GM21423 (cell line): ENCODE measurements around the gene RBM38.

Source experiments
- ATAC-seq: cut with Tn5 transposase; IDR thresholded peaks from one replicate; pipeline ENCODE4 v1.9.1; 2021; ENCODE audit warnings: mild to moderate bottlenecking, moderate library complexity; ENCODE audit not compliant: unreplicated experiment

RBM38 gene

DNA sequence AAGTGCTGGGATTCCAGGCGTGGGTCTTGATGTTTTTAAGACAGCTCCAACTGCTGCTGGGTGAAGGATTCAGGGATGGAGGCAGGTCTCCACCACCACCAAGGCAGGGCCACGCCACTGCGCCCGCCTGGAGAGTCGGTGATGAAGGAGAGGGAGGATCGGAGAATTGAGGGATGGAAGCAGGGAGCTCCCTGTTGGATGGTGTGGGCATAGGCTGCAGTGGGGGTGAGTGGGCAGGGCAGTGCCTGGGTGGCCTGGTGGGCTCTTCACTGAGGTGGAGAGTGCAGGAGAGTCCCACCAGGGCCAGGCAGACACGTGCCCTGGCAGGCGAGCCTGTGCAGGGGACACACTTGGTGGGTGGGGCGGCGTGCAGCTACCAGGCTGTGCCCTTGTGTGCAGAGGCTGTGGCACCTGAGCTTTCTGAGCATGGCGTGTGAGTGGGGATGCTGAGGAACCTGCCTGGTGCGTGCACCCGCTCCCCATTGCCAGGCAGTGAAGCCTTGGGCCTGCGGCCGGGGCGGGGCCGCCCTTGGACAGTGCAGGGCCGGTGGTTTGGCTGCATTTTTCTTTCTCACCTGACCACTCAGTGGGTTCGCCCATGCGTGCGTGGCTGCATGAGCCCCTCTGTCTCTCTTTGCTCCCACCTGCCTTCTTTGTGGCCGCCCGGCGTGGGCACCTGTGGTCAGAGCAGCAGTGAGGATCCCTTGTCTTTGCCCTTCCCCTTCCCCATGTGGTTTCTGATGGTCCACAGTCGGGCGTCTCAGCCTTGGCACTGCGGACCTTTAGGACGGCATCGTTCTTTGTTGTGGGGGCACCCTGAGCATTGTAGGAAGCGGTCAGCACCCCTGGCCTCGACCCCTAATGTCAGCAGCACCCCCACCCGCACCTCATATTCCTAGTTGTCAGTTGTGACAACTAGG, 11.3 kb downstream of the RBM38 start:
- no peak for ATAC-seq

DNA sequence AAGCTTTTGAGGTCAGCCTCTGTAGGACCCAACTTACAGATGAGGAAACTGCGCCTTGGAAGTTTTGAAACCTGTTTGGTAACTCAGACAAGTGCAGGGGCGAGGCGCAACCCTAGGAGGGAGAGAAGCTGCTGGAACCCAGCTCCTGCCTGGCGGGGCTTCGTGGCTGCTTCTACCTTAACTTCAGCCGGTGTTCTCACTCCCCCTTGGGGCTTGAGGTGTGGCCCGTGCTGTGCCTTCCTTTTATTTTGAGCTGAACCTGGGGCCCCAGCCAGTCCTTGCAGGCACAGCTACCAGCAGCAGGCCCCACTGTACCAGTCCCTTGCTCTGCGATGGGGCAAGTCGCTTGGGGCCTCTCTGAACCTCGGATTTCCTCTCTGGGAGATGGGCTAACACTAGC, 12.0 kb downstream of the RBM38 start:
- no peak for ATAC-seq

DNA sequence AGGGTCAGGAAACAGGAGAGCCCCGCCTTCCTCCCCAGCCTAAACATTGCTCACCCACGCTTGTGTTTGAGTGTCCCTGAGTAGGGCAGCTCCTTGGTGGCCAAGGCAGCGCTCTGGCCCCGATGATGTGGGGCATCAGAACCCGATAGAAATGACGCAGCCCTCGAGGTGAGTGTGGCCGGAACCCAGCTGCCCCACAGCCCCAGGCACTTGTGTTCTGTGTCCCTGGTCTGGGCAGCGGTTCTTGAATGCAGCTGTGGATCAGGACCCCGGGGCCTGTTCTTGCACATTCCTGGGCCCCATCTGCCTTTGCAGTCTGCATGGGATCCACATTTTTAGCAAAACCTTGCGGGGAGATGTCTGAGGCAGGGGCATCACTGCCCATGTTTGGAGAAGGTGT, 12.8 kb downstream of the RBM38 start:
- no peak for ATAC-seq

DNA sequence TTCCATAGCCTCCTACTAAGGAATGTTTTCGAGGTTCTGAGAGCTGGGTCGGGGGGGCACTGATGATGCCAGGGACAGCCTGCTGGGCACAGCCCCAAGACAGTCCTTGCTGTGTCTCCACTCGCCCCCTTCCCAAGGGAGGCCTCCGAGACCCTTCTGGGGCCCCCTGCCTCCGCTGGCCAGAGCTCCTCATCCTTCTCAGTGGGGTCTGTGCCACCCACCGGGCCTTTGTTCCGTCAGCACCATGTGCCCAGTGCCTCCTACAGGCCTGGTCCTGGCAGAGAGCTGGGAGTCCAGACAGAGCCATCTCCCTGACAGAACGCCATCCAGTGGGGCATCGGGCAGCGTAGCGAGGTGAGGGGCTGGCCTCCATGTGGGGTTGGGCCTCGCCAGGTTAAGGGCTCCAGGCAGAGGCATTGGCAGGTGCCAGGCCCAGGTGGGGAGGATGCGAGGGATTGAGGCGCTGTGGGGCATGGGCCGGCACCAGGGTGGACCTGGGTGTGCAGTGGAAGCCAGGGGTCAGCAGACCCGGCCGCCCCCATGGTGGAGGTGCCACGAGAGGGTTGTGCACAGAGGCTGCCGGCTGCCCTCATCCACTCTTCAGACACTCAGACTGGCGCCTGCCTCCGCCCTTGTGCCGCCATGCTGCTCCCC, 13.3 kb downstream of the RBM38 start:
- no peak for ATAC-seq

DNA sequence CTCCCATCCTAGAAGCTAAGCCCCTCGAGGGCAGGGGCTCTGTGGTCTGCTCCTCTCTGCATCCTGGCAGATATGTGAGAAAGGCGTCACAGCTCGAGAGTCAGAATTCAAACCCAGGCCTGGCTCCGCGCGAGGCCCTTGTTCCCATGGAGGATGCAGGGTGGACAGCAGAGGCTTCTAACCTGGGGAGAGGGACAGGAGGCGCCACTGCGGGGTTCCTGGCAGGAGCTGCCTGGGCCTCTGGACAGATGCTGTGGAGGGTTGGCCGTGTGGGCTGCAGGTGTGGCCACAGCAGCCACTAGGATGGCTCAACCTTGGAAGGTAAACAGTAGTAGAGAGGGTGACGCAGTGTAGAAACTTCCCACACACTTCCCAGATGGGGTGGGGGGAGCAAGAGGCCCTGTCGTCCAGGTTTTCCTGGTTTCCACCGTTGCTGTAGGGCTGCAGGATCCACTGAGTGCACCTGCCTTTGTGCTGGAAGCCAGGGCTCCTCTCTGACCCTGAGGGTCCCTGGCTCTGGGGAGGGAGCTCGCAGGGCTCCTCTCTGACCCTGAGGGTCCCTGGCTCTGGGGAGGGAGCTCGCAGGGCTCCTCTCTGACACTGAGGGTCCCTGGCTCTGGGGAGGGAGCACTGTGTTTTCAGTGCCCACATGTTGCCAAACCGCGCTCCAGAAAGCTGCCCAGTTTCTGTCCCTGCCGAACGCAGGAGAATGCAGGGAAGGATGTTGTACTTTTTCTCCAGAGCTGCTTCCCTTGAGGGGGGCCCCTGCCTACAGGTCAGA, 14.2 kb downstream of the RBM38 start:
- no peak for ATAC-seq

DNA sequence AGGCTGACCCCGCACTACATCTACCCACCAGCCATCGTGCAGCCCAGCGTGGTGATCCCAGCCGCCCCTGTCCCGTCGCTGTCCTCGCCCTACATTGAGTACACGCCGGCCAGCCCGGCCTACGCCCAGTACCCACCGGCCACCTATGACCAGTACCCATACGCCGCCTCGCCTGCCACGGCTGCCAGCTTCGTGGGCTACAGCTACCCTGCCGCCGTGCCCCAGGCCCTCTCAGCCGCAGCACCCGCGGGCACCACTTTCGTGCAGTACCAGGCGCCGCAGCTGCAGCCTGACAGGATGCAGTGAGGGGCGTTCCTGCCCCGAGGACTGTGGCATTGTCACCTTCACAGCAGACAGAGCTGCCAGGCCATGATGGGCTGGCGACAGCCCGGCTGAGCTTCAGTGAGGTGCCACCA, 16.4 kb downstream of the RBM38 start:
- ATAC-seq, result no peak

DNA sequence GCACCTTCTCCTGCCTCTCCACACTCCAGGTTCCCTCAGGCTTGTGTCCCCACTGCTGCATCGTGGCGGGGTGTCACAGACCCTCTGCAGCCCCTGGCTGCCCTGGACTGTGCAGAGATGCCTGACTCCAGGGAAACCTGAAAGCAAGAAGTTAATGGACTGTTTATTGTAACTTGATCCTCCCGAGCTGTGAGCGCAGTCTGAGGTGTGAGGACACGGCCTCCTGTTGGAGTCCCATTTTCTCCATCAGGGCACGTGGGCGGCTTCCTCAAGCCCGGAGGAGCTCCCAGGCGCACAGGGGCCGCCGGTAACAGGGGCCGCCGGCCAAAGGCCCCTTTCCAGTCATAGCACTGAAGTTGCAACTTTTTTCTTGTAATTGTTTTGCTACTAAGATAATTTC, 16.9 kb downstream of the RBM38 start:
- ATAC-seq, result no peak

DNA sequence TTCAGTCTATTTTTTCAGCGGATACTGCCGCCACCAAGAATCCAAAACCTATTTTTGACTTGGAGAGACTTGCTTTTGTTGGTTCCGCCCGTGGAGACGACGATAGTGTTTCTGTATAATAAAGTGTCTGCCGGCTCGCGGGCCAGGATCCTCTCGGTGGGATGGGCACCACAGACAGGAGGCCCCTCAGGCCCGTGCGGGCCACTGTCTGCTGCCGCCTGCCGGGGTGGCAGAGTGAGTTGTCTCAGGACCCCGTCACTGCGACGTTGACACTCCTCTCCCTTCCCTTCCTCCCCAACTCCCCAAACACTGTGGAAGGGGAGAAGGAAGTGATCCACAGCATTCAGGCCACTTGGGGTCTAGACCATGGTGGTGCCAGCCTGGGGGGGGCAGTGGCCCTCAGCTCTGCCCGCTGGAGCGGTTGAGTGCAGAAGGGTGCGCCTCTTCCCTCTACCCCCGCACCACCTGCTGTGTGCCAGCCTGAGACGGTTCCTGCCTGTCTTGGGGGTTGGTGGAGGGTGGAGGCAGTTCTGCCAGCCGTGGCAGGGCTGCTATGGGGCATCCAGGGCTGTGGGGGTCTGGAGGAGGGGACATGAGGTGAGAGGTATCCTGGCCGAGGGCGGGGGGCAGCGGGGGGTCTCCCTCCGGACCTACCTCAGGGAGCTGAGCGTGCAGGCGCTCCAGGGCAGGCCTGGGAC, 17.5 kb downstream of the RBM38 start:
- ATAC-seq, result no peak

DNA sequence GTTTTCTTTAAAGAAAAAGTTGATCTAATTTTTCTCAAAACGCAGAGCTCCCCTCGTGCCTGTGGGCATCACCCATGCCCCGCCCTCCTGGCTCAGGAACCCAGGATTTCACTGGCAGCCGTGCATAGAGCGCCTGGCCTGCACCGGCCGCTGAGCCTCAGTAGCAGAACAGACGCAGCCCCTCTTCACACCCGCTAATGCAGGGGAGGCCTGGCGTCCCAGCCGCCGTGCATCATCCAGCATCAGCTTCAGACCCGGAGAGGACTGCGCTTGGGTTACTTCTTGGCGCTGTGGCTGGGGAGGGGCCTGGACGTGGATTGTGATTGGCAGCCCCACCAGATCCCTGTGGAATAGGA, 18.1 kb downstream of the RBM38 start:
- no peak for ATAC-seq

DNA sequence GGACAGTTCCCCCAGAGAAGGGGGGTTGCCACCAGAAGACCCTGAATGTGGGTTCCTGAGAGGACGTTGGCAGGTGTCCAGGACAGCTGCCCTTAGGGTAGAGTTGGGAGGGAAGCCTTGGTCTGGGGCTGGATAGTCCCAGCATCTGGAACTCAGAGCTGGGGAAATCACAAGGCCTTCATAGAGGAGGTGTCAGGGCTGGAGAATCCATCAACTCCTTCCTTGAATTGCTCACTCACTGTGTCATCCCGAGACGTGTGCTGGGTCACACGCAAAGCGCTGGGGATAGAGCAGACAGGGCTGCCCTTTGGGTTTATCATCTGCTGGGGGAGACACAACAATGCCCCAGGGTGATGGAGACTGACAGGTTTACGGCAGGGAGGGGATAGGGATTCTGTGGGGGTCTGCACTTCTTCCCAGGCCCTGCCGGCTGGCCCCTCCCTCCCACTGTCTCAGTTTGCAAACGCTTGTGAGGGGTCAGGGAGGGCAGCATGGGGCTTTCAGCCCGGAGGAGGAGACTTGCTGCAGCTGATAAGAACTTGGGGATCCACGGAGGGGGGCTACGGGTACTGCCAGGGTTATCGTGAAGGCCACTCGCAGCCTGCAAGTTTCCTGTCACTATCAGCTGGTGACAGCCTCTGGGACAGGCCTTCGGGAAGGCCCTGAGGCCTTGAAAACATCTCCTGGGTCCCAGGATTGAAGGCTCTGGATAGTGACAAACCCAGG, 18.6 kb downstream of the RBM38 start:
- ATAC-seq, result no peak

DNA sequence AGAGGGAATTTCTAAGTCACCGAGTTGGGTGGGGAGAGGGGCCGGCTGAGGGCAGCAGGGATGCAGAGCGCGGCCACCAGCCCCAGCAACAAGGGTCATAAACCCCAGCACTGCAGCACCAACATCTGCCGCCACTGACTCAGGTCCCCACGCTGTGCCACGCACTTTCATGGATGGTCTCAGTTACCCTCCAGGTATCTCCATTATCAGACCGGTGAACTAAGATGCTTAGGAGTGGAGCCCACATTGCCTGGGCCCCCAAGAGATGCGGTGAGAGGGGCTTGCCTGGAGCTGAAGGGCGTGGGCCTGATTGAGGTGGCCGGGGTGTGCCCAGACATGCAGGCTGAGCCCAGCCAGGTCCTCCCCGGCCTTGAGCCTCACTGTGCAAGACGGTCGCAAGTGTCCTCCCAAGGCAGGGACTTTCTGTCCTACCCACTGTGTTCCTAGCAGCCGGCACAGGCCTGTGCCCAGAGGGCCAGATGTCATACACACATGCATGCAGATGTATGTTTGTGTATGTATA, 19.3 kb downstream of the RBM38 start:
- ATAC-seq, result no peak

DNA sequence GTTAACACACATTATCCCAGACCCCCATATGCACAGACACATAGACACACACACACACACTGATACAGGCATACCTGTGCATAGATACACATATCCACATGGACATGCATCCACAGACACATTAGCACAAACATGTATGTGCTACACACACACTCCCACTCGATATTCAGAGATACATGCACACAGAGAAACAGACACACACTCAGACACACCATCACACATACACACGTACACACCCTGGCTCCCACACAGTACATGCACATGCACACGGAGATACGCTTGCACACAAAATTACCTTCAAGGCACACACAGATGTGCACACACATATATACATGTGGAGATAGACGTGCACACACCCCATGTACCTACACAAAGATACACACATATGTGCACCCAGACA, 19.7 kb downstream of the RBM38 start:
- no peak for ATAC-seq

DNA sequence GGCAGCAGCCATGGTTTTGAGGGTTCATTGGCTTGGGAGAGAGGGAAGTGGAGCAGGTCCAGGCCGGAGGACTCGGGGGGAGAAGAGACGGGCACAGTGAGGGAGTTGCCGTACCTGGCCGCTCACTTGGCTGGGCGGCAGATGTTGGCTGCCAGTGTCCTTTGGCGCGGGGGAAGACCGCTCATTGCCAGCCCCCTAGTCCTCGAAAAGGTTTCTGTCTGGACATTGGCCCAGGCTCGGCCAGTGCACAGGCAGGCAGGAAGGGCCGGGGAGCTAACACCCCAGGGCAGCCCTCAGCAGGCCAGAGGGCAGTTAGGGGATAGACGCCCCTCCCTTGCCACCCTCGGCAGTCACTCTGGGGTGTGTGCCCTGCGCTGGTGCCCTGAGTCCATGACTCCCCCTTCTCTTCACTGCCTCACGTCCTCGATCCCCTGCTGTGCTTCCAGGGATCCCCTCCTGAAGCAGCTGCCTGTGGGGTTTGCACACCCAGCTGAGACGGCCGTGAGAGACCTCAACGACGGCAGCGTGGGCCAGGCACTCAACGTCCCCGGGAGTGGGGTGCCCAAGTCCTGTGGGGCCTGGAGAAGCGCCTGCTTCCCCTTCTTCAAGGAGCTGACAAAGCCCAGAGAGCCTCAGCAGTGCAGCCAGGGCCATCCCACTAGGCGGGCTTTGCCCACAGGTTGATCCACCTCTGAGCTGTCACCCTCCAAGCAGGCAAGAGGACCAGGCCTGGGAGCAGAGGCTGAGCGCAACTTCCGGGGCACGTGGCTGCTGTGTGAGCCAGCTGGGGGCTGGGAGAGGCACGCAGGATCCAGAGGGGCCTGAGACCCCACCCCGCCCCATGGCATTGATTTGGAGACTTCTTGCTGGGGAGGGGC, 20.4 kb downstream of the RBM38 start:
- no peak for ATAC-seq

DNA sequence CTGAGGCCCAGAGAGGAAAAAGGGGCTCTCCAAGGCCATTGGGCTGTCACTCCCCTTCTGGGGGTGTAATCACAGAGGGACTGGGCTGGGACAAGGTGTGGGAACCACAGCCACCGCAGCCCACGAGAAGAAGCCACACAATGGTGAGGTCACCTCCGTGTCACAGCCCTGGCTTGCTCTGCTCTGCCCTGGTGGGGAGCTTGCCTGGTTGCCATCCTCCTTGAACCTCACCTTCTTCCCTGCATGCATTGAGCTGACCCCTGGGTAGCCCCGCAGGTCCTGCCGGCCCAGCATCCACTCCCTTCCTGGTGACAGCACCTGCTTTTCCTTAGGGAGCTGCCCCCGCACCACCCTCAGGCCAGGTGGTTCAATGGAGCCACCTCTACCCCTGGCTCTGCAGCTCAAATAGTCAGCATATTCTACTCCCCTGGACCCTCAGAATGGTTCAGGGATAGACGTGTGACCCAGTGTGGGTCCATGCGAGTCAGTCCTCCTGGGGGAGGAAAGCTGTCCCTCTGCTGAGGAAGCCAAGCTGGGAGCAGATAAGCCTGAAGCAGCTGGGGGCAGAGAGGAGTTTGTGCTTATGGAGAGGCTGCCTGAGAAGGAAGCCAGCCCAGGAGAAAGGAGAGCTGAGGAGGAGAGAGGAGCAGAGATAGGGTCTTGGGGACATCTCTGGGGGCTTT, 21.3 kb downstream of the RBM38 start:
- no peak for ATAC-seq

DNA sequence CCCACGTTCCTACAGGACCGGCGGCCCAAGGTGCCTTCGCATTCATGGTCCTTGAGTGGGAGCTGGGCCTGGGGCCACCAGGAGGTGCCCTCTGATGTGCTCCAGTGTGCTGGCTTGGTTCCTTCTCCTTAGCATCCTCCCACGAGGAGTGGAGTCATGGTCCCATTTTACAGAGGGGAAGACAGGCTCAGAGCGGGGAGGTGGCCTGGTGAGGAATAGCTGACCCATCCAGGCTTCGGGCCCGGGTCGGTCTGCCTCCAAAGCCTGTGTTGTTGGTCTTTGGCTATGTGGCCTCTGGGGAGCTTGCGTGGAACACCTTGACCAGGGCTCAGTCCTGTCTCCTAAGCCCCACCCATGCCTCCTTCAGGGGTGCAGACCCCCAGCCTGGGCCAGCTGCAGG, 22.8 kb downstream of the RBM38 start:
- no peak for ATAC-seq

DNA sequence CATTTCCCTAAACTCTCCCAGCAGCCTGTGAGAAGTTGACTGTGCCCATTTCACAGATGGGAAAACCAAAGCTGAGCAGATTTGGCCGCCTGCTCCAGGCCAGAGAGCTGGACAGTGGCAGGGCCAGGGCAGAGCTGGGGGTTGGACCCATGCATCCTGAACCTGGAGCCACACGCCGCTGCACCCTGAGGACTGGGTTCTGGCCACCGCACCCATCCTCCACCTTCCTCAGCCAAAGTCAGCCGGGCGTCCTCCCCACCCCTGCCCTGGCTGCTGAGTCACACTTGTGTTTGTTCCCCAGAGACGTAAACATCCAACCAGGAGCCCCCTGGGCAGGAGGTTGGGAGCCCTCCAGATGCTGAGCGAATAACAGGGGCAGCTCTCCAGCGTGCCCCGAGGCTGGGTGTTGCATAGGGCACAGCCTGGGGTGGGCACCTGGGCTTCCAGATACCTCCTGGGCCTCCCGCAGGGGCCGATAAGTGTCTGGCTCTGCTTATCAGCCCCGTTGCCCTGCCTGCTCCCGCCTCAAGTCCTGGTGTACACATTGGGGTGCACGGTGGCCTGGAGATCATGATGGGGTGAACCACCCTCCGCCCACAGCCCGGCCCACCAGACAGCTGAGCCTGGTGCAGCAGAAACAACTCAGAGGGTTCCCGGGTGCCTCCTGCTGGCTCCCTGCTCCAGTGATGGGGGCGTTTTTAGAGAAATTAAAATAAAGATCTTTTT, 23.8 kb downstream of the RBM38 start:
- no peak for ATAC-seq

DNA sequence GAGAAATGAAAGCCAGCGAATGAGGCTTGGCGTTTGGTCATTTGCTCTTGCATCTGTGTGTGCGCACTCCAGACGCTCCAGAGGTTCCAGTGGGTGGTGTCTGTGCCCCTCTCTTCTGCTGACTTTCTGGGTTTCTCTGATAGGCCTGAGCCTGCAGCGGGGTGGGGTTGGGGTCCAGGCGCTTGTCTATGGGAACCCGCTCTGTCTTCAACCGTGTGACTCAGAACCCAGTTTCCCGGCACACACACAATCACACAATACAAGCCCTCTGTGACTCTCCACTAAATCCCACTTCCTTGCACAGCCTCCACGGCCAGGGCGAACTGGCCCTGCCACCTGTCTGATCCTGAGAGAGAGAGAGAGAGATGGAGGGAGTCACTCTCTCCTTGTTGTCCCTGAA, 24.6 kb downstream of the RBM38 start:
- no peak for ATAC-seq
